IgD-negative memory B cell (primary cell): Measurements from ENCODE around the gene THEMIS. TPM values are rescaled to one million over a fixed set of nuclear protein-coding genes. Genes with fewer than 3 reads are reported as not detected.
"Not testable (repeated sequence)": the region's sequence is repeated elsewhere in the genome, so short reads cannot be mapped to it uniquely, and the experiment has no call there.

ENCODE experiments used
- H3K27ac Mint-ChIP-seq, 3 donors: one replicate each; pipeline ENCODE4 v1.8.0; 2020 to 2022; ENCODE audit warnings: mild to moderate bottlenecking in 3 of 3, mixed read lengths in 3 of 3, moderate library complexity in 1 of 3
- H3K27me3 Mint-ChIP-seq: one replicate; pipeline ENCODE4 v1.8.0; 2021; ENCODE audit warnings: mixed read lengths
- H3K36me3 Mint-ChIP-seq: one replicate; pipeline ENCODE4 v1.8.0; 2020; ENCODE audit warnings: mild to moderate bottlenecking, mixed read lengths
- H3K4me1 Mint-ChIP-seq, 3 donors: one replicate each; pipeline ENCODE4 v1.8.0; 2020 to 2022; ENCODE audit warnings: mixed read lengths in 3 of 3, mild to moderate bottlenecking in 1 of 3
- H3K4me3 Mint-ChIP-seq, 4 donors: one replicate each; pipeline ENCODE4 v1.8.0; 2020 to 2022; ENCODE audit warnings: mild to moderate bottlenecking in 4 of 4, mixed read lengths in 4 of 4, moderate library complexity in 3 of 4
- H3K9me3 Mint-ChIP-seq, 3 donors: one replicate each; pipeline ENCODE4 v1.8.0; 2020 to 2021; ENCODE audit warnings: mixed read lengths in 3 of 3, mild to moderate bottlenecking in 1 of 3
- polyA plus RNA-seq: library from polyadenylated mRNA; unstranded; fragments of 300-500 nt; fragmentation: Illumina TruSeq; gene quantifications from one replicate; pipeline ENCODE4 v1.2.3, GENCODE V29; 2021

THEMIS gene, protein sequence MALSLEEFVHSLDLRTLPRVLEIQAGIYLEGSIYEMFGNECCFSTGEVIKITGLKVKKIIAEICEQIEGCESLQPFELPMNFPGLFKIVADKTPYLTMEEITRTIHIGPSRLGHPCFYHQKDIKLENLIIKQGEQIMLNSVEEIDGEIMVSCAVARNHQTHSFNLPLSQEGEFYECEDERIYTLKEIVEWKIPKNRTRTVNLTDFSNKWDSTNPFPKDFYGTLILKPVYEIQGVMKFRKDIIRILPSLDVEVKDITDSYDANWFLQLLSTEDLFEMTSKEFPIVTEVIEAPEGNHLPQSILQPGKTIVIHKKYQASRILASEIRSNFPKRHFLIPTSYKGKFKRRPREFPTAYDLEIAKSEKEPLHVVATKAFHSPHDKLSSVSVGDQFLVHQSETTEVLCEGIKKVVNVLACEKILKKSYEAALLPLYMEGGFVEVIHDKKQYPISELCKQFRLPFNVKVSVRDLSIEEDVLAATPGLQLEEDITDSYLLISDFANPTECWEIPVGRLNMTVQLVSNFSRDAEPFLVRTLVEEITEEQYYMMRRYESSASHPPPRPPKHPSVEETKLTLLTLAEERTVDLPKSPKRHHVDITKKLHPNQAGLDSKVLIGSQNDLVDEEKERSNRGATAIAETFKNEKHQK
- polyA plus RNA-seq: 2.3 TPM

DNA sequence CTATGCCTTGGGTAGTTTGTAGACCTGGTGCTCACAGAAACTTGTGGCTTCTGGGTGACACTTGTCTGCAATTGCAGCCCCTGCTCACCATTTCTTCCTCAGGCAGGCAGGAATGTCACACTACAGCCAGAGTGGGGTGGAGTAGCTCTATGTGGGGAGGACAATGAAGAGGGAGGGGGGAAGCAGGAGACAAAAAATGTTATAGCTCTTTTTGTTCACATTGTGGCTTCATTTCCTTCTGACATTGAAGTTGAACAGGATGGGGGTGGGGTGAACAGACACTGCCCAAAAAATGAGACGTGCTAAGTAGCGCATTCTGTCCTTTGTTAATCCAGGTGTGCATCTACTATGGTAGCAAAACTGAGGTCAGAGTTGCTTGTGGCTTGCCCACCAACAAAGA, at the start of gene THEMIS:
Gene THEMIS (minus strand): TSS at position 124 of the 400 bp plus-strand sequence. CDS start 126 bp downstream, outside the sequence.
- Mint-ChIP-seq H3K4me1 (no peaks in the 10 kb centered on the region), H3K4me3 (peak within 1 kb of the TSS in 3 of 4 donors; percentile 60 to 75 (median 74)), H3K36me3 (no peaks in the 10 kb centered on the region), H3K27ac (no peak within 1 kb of the TSS), H3K27me3 (no peaks in the 10 kb centered on the region), H3K9me3 (peaks cover 0 to 8% (median 2%) of the 10 kb centered on the region in 3 donors)

DNA sequence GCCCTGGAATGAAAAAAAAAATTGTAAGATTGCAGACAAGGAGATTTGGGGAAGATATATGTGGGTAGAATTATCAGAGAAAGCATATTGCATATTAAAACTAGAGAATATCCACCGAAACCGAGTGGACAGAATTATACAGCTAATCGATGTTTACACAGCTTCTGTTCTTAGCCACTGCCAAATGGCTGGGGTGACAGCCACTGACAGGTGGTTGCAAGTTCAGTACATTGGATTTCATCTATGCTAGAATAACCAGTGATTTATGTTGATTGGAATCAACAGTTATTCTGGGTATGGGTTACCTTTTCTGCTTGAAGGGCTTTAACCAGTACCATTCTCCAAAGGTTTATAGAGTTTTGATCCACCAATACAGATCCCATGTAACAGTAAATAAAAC, 48.4 kb upstream of the THEMIS start:
- Mint-ChIP-seq H3K27ac (no peak overlapping the region), H3K36me3 (no peaks in the 10 kb centered on the region), H3K9me3 (peaks cover 0 to 6% (median 2%) of the 10 kb centered on the region in 3 donors), H3K27me3 (no peaks in the 10 kb centered on the region), H3K4me3 (no peak overlapping the region), H3K4me1 (peaks cover 0 to 10% (median 2%) of the 10 kb centered on the region in 3 donors)

GRCh38 chr6:127946388-127946787, 45.5 kb upstream of the THEMIS start:
- no peak overlapping the region for H3K4me3 Mint-ChIP-seq
- no peaks in the 10 kb centered on the region for H3K36me3 Mint-ChIP-seq
- H3K4me1 Mint-ChIP-seq: peaks cover 0 to 6% (median 2%) of the 10 kb centered on the region in 3 donors
- H3K27ac Mint-ChIP-seq: peak overlapping the region in 1 of 3 donors; percentile 32
- H3K27me3 Mint-ChIP-seq: no peaks in the 10 kb centered on the region
- H3K9me3 Mint-ChIP-seq: peaks cover 0 to 6% (median 2%) of the 10 kb centered on the region in 3 donors

DNA sequence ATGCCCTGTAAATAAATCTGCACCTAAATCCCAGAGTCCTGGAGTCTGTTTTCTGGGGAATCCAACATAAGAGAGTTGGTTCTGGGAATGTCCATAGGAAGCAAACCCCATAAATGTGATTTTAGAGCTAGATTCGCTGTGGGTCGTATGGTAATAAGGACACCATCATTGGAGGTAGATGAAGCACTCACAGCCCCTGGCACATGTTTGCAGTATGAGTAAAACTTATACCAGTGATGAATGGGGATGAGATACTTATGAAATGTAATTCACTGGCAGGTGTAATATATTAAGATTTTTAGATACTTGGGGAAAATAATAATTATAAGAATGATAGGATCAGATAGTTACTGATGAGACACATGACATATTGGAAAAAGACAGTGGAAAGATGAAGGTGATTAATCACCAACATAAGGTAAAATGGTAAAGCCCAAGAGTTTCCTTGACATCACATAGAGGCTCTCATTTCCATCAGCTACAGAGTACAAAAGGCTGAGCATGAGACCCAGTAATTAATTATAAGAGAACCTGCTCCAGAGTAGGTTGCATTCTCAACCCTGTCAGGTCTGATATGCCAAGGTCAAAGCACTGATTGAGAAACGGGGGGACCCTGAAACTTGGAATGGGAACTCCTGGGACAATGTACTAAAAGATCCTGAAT, 44.7 kb upstream of the THEMIS start:
- Mint-ChIP-seq H3K36me3 (no peaks in the 10 kb centered on the region), H3K4me3 (no peak overlapping the region), H3K4me1 (no peaks in the 10 kb centered on the region), H3K9me3 (peaks cover 0 to 6% (median 2%) of the 10 kb centered on the region in 3 donors), H3K27ac (no peak overlapping the region), H3K27me3 (no peaks in the 10 kb centered on the region)

GRCh38 chr6:127941228-127941627, 40.4 kb upstream of the THEMIS start:
- no peaks in the 10 kb centered on the region for H3K4me1 Mint-ChIP-seq
- H3K36me3 Mint-ChIP-seq: no peaks in the 10 kb centered on the region
- H3K27ac Mint-ChIP-seq: no peak overlapping the region
- H3K9me3 Mint-ChIP-seq: peaks cover 0 to 3% (median 0%) of the 10 kb centered on the region in 3 donors
- no peak overlapping the region for H3K4me3 Mint-ChIP-seq
- peaks cover 1% of the 10 kb centered on the region for H3K27me3 Mint-ChIP-seq

DNA sequence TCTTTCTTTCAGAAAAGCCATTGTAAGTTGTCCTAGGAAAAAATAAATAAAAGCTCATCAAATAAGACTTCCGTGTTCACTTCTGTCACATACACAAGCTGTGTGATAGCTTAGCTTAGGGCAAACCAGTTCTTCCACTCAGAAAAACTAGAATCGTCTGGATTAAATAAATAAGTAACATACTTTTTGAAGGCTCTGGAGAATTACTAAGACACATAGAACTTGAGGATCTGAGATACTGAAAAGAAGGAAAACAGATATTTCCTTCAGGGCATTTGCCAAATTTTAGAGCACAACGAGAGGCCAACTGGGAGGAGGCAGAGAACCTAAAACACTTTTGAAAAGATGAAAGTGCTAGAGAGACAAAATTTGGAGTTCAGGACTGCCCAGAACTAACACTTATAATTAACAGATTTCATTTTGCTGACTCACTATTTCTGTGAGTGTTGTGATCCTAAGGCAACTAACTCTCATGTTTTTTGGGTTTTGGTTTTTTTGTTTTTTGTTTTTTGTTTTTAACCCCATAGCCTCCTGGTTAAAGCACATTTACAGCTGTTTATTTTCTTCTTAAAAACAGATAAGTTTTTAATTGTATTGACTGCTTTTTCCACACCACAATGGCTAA, 38.7 kb upstream of the THEMIS start:
- Mint-ChIP-seq H3K4me3 (no peak overlapping the region), H3K27me3 (peaks cover 1% of the 10 kb centered on the region), H3K4me1 (no peaks in the 10 kb centered on the region), H3K27ac (no peak overlapping the region), H3K36me3 (no peaks in the 10 kb centered on the region), H3K9me3 (no peaks in the 10 kb centered on the region)

DNA sequence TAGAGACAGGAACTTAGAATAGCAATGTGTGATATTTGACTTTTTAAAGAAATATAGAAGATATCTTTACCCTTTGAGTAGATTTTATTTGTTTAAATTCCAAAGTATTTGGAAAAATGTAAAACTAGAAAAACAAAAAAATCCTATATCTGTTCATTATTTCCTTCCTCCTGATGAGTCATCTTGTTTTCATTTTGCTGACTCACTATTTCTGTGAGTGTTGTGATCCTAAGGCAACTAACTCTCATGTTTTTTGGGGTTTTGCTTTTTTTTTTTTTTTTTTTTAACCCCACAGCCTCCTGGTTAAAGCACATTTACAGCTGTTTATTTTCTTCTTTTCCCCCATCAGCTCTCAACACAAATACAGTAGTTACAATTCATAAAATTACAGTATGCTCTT, 37.8 kb upstream of the THEMIS start:
- no peak overlapping the region for H3K27ac Mint-ChIP-seq
- no peaks in the 10 kb centered on the region for H3K9me3 Mint-ChIP-seq
- H3K4me3 Mint-ChIP-seq: no peak overlapping the region
- H3K36me3 Mint-ChIP-seq: no peaks in the 10 kb centered on the region
- H3K27me3 Mint-ChIP-seq: peaks cover 1% of the 10 kb centered on the region
- peaks cover 0 to 3% (median 0%) of the 10 kb centered on the region in 3 donors for H3K4me1 Mint-ChIP-seq

DNA sequence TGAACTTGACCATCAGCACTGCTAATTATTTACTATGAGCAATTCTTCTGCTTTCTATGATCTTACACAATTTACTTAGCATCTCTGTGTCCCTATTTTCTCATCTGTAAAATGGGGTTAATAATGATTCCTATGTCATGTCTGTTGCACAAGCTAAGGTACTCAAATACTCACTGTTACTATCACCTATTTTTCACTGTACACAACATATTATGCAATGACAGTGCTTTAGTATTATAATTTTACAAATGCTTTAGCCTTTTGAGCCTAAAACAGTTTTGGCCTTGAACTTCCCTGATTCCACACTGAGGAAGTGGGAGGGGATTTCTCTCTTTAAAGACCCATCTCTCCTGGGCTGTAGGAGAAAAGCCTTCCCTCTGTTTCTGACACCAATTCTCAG, 36.9 kb upstream of the THEMIS start:
- Mint-ChIP-seq H3K4me3 (no peak overlapping the region), H3K9me3 (peaks cover 0 to 6% (median 0%) of the 10 kb centered on the region in 3 donors), H3K27me3 (peaks cover 1% of the 10 kb centered on the region), H3K27ac (no peak overlapping the region), H3K4me1 (peaks cover 0 to 3% (median 0%) of the 10 kb centered on the region in 3 donors), H3K36me3 (no peaks in the 10 kb centered on the region)

DNA sequence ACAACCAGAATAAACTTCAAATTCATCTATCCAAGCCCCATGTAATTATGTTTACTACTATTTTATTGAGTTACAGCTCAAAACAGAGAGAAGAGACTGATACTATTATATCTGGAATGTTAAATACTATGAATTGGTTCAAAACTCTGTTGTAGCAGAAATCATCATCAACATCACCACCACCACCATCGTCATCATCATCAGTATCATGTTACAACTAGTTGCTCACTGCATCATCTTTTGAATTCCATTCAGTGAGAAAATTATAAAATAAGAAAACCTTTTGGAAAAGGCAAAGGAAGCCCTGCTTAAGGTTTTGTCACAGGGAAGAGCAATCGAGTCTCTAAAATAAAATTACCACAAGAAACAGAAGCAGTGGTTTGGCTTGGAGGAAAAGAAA, 36.2 kb upstream of the THEMIS start:
- H3K4me3 Mint-ChIP-seq: no peak overlapping the region
- H3K27ac Mint-ChIP-seq: no peak overlapping the region
- H3K27me3 Mint-ChIP-seq: peaks cover 1% of the 10 kb centered on the region
- H3K9me3 Mint-ChIP-seq: peaks cover 0 to 11% (median 0%) of the 10 kb centered on the region in 3 donors
- H3K4me1 Mint-ChIP-seq: peaks cover 0 to 3% (median 0%) of the 10 kb centered on the region in 3 donors
- H3K36me3 Mint-ChIP-seq: no peaks in the 10 kb centered on the region

DNA sequence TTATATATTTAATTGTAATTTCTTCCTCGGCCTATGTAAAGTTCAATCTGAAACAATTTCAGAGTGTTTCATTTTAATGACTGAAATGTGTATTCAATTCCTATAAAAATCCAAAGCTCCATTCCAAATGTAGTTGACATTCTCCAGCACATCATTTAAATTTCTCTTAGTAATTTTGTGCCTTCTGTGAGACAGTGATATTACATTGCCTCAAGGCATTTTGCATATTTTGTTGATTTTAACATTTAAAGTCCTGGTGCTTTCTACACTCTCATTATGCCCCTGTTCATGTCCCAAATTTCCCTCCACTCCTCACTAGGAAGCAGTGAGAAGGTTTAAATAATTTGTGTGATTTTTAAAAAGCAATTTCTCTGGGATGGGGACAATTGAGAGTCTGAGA, 34.1 kb upstream of the THEMIS start:
- Mint-ChIP-seq H3K27ac (no peak overlapping the region), H3K36me3 (no peaks in the 10 kb centered on the region), H3K9me3 (peaks cover 0 to 11% (median 0%) of the 10 kb centered on the region in 3 donors), H3K4me3 (no peak overlapping the region), H3K4me1 (peaks cover 0 to 3% (median 0%) of the 10 kb centered on the region in 3 donors), H3K27me3 (peaks cover 1% of the 10 kb centered on the region)

- Mint-ChIP-seq H3K4me3 (no peak overlapping the region), H3K27me3 (peaks cover 1% of the 10 kb centered on the region), H3K36me3 (no peaks in the 10 kb centered on the region), H3K4me1 (peaks cover 0 to 3% (median 0%) of the 10 kb centered on the region in 3 donors), H3K9me3 (peaks cover 0 to 11% (median 0%) of the 10 kb centered on the region in 3 donors), H3K27ac (no peak overlapping the region)
Measured at GRCh38 chr6:127933852-127934840, 33.3 kb upstream of the THEMIS start.

GRCh38 chr6:127933137-127933536, 32.3 kb upstream of the THEMIS start:
- Mint-ChIP-seq H3K4me3 (no peak overlapping the region), H3K27ac (no peak overlapping the region), H3K9me3 (peaks cover 0 to 17% (median 3%) of the 10 kb centered on the region in 3 donors), H3K27me3 (no peaks in the 10 kb centered on the region), H3K36me3 (no peaks in the 10 kb centered on the region), H3K4me1 (peaks cover 0 to 3% (median 0%) of the 10 kb centered on the region in 3 donors)

- Mint-ChIP-seq H3K36me3 (no peaks in the 10 kb centered on the region), H3K4me3 (no peak overlapping the region), H3K4me1 (peaks cover 0 to 3% (median 0%) of the 10 kb centered on the region in 3 donors), H3K27me3 (no peaks in the 10 kb centered on the region), H3K9me3 (peaks cover 0 to 17% (median 4%) of the 10 kb centered on the region in 3 donors), H3K27ac (no peak overlapping the region)
Measured at GRCh38 chr6:127932708-127933107, 31.9 kb upstream of the THEMIS start.

DNA sequence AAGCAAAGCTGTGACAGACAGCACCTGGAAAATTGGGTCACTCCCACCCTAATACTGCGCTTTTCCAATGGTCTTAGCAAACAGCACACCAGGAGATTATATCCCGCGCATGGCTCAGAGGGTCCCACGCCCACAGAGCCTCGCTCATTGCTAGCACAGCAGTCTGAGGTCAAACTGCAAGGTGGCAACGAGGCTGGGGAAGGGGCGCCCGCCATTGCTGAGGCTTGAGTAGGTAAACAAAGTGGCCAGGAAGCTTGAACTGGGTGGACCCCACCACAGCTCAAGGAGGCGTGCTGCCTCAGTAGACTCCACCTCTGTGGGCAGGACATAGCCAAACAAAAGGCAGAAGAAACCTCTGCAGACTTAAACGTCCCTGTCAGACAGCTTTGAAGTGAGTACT, 25.6 kb upstream of the THEMIS start:
- H3K27ac Mint-ChIP-seq, H3K27me3 Mint-ChIP-seq, H3K4me3 Mint-ChIP-seq, H3K4me1 Mint-ChIP-seq, H3K36me3 Mint-ChIP-seq: not testable (repeated sequence)
- H3K9me3 Mint-ChIP-seq: peaks cover 1 to 10% (median 9%) of the 10 kb centered on the region in 3 donors
